Stimulated activated CD4-positive, alpha-beta T cell treated with anti-CD3 and anti-CD28 coated beads, Interleukin-4, amount 100 ng/mL, for 1 hour (primary cell): Measurements from ENCODE around the gene USP17L15.
"Not testable (repeated sequence)": the region's sequence is repeated elsewhere in the genome, so short reads cannot be mapped to it uniquely, and the experiment has no call there.

Source experiments
- DNase-seq: peaks from one replicate; pipeline ENCODE4 v3.0.0-alpha.2; 2020

Gene USP17L15, protein sequence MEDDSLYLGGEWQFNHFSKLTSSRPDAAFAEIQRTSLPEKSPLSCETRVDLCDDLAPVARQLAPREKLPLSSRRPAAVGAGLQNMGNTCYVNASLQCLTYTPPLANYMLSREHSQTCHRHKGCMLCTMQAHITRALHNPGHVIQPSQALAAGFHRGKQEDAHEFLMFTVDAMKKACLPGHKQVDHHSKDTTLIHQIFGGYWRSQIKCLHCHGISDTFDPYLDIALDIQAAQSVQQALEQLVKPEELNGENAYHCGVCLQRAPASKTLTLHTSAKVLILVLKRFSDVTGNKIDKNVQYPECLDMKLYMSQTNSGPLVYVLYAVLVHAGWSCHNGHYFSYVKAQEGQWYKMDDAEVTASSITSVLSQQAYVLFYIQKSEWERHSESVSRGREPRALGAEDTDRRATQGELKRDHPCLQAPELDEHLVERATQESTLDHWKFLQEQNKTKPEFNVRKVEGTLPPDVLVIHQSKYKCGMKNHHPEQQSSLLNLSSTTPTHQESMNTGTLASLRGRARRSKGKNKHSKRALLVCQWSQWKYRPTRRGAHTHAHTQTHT

GRCh38 chr4:9234085-9234484 is at the start of gene USP17L15:
USP17L15 (plus strand) TSS chr4:9234385; CDS start chr4:9234385, 0 bp downstream.
- not testable (repeated sequence) for DNase-seq

GRCh38 chr4:9210357-9210756 is 23.8 kb upstream of the USP17L15 start, which contains the start of gene USP17L10:
USP17L10 (plus strand) TSS chr4:9210657; CDS start chr4:9210657, 0 bp downstream.
- DNase-seq = not testable (repeated sequence)

GRCh38 chr4:9214701-9215100 is 19.5 kb upstream of the USP17L15 start:
- not testable (repeated sequence) for DNase-seq

- not testable (repeated sequence) for DNase-seq
Measured at GRCh38 chr4:9215105-9215504, 19.1 kb upstream of the USP17L15 start, which contains the start of gene USP17L11. USP17L11 (plus strand) TSS chr4:9215405; CDS start chr4:9215405, 0 bp downstream.

GRCh38 chr4:9219852-9220251 is 14.3 kb upstream of the USP17L15 start, which contains the start of gene USP17L12:
USP17L12 (plus strand) TSS chr4:9220152; CDS start chr4:9220152, 0 bp downstream.
- DNase-seq = not testable (repeated sequence)

GRCh38 chr4:9224596-9224995 is 9.6 kb upstream of the USP17L15 start, which contains the start of gene USP17L13:
USP17L13 (plus strand) TSS chr4:9224896; CDS start chr4:9224896, 0 bp downstream.
- DNase-seq = not testable (repeated sequence)

GRCh38 chr4:9230249-9230648 is 3.9 kb upstream of the USP17L15 start:
- not testable (repeated sequence) for DNase-seq

DNA sequence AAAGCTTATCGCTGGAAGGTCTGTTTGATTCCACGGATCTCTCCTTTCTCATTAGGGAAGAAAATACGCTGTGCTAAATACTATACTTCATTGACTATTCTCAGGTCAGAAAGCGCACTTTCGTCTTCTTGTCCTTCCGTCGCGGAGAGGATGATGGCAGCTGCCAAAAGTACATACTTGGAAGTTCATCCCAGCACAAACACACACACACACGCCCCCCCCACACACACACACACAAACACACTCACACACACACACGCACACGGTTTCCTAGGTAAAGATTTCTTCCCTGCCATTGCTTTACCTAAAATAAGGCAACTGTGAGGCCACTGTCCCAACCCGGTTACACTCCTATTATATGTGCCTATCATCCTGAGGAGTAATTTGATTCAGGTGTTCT is 4.3 kb downstream of the USP17L15 start:
- DNase-seq = not testable (repeated sequence)

- DNase-seq = not testable (repeated sequence)
Measured at GRCh38 chr4:9243579-9243978, 9.4 kb downstream of the USP17L15 start, which contains the start of gene USP17L17. USP17L17 (plus strand) TSS chr4:9243879; CDS start chr4:9243879, 0 bp downstream.

DNA sequence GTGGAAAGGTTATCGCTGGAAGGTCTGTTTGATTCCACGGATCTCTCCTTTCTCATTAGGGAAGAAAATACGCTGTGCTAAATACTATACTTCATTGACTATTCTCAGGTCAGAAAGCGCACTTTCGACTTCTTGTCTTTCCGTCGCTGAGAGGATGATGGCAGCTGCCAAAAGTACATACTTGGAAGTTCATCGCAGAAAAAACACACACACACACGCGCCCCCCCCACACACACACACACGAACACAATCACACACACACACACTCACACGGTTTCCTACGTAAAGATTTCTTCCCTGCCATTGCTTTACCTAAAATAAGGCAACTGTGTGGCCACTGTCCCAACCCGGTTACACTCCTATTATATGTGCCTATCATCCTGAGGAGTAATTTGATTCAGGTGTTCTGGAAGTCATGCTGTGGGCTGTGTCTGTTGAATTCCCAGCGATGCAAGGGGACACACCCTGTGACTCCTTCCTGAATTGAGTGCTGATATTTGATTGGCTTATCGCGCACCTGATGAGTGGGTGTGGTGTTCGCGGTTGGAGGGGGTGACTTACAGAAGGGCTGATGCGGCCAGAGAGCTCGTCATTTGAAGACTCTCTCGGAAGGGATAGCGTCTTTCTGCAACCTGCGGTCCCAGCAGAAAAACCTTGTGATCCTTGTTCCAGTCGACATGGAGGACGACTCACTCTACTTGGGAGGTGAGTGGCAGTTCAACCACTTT is 13.9 kb downstream of the USP17L15 start, which contains the start of gene USP17L18:
Gene USP17L18 (plus strand): TSS at position 678 of the 728 bp plus-strand sequence. CDS start 0 bp downstream, at position 678.
- peak; percentile 1 for DNase-seq

- DNase-seq = not testable (repeated sequence)
Measured at GRCh38 chr4:9253078-9253477, 18.9 kb downstream of the USP17L15 start, which contains the start of gene USP17L19. USP17L19 (plus strand) TSS chr4:9253378; CDS start chr4:9253378, 0 bp downstream.

DNA sequence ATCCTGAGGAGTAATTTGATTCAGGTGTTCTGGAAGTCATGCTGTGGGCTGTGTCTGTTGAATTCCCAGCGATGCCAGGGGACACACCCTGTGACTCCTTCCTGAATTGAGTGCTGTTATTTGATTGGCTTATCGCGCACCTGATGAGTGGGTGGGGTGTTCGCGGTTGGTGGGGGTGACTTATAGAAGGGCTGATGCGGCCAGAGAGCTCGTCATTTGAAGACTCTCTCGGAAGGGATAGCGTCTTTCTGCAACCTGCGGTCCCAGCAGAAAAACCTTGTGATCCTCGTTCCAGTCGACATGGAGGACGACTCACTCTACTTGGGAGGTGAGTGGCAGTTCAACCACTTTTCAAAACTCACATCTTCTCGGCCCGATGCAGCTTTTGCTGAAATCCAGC is 23.6 kb downstream of the USP17L15 start, which contains the start of gene USP17L20:
Gene USP17L20 (plus strand): TSS at position 301 of the 400 bp plus-strand sequence. CDS start 0 bp downstream, at position 301.
- not testable (repeated sequence) for DNase-seq

DNA sequence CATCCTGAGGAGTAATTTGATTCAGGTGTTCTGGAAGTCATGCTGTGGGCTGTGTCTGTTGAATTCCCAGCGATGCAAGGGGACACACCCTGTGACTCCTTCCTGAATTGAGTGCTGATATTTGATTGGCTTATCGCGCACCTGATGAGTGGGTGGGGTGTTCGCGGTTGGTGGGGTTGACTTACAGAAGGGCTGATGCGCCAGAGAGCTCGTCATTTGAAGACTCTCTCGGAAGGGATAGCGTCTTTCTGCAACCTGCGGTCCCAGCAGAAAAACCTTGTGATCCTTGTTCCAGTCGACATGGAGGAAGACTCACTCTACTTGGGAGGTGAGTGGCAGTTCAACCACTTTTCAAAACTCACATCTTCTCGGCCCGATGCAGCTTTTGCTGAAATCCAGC is 28.4 kb downstream of the USP17L15 start, which contains the start of gene USP17L21:
Gene USP17L21 (plus strand): TSS at position 301 of the 400 bp plus-strand sequence. CDS start 0 bp downstream, at position 301.
- not testable (repeated sequence) for DNase-seq

DNA sequence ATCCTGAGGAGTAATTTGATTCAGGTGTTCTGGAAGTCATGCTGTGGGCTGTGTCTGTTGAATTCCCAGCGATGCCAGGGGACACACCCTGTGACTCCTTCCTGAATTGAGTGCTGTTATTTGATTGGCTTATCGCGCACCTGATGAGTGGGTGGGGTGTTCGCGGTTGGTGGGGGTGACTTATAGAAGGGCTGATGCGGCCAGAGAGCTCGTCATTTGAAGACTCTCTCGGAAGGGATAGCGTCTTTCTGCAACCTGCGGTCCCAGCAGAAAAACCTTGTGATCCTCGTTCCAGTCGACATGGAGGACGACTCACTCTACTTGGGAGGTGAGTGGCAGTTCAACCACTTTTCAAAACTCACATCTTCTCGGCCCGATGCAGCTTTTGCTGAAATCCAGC is 33.1 kb downstream of the USP17L15 start, which contains the start of gene USP17L22:
Gene USP17L22 (plus strand): TSS at position 301 of the 400 bp plus-strand sequence. CDS start 0 bp downstream, at position 301.
- DNase-seq = not testable (repeated sequence)

DNA sequence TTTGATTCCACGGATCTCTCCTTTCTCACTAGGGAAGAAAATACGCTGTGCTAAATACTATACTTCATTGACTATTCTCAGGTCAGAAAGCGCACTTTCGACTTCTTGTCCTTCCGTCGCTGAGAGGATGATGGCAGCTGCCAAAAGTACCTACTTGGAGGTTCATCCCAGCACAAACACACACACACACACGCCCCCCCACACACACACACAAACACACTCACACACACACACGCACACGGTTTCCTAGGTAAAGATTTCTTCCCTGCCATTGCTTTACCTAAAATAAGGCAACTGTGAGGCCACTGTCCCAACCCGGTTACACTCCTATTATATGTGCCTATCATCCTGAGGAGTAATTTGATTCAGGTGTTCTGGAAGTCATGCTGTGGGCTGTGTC is 37.5 kb downstream of the USP17L15 start:
- DNase-seq = peak; percentile 10
